HepG2 (cell line): ENCODE data around the gene HNRNPA0. TPM values are rescaled to one million over a fixed set of nuclear protein-coding genes. Genes with fewer than 3 reads are reported as not detected.

Experiments used
- ATAC-seq: fragments of 200-7000 bp; cut with Tn5 transposase; 3 replicates; pipeline ENCODE4 v1.9.1; 2020; ENCODE audit warnings: mild to moderate bottlenecking, moderate library complexity
- BruUV-seq: library from RNA; stranded (reverse); fragments of 400-500 nt; replicated peaks from 2 replicates; lab custom pipeline; 2021; lab: Mats Ljungman, UMichigan
- CTCF ChIA-PET: fragments of 300-600 bp; formaldehyde crosslinking; extraction: SDS; loops from one replicate; lab custom pipeline; 2021; ENCODE audit warnings: low total read pairs, inconsistent platforms, low intra/inter-chr PET ratio; lab: Yijun Ruan, JAX
- POLR2A ChIA-PET: fragments of 350-600 bp; sonication (Branson Sonifier 250); formaldehyde crosslinking; loops from one replicate; lab custom pipeline; 2020; ENCODE audit warnings: antibody characterized with exemption, inconsistent platforms; lab: Yijun Ruan, JAX
- DNase-seq: peaks from one replicate; pipeline ENCODE4 v3.0.0-alpha.2; 2015; ENCODE audit warnings: low spot score
- FAIRE-seq: peaks from 3 replicates; lab custom pipeline; 2011; peaks lifted over from hg19 to GRCh38; lab: Jason Lieb, UNC
- H2AFZ ChIP-seq: one replicate; pipeline ENCODE4 v1.6.1; 2011; ENCODE audit warnings: low read length, inconsistent platforms
- H3K27ac ChIP-seq: fragments of 300-600 bp; 3 replicates; pipeline ENCODE4 v1.8.0; 2011; ENCODE audit warnings: mixed run types, mild to moderate bottlenecking, mixed read lengths, low read length, inconsistent platforms; ENCODE audit not compliant: insufficient read depth; ENCODE audit errors: extremely low read length
- H3K27me3 ChIP-seq, 2 experiments: fragments of 200-600 bp in 1 of 2; 2 replicates in 1 of 2; 3 replicates in 1 of 2; pipeline versions ENCODE4 v1.6.0 to v1.8.0; 2011; ENCODE audit warnings: low read length in 2 of 2, mild to moderate bottlenecking in 2 of 2, moderate library complexity in 2 of 2, inconsistent platforms in 1 of 2; ENCODE audit not compliant: insufficient read depth in 2 of 2, control insufficient read depth in 1 of 2
- H3K36me3 ChIP-seq, 2 experiments: fragments of 200-600 bp in 1 of 2; replicated peaks in 1 of 2; 2 replicates in 1 of 2; 3 replicates in 1 of 2; pipeline versions ENCODE4 v1.5.1 to v1.8.0; 2011; ENCODE audit warnings: low read length in 2 of 2, inconsistent platforms in 1 of 2; ENCODE audit not compliant: insufficient read depth in 2 of 2, control insufficient read depth in 1 of 2
- H3K4me1 ChIP-seq: 2 replicates; pipeline ENCODE4 v1.5.1; 2012; ENCODE audit warnings: low read length, inconsistent platforms; ENCODE audit not compliant: insufficient read depth
- H3K4me2 ChIP-seq: 2 replicates; pipeline ENCODE4 v1.6.0; 2011; ENCODE audit warnings: low read depth, low read length, inconsistent platforms
- H3K4me3 ChIP-seq, 3 experiments: fragments of 200-600 bp in 1 of 3; sonication (generic), shearing (Covaris generic) in 1 of 3; replicated peaks in 1 of 3; 2 replicates each; pipeline ENCODE4 v1.5.1; 2011 to 2016; ENCODE audit warnings: low read length in 3 of 3, inconsistent platforms in 2 of 3, low read depth in 2 of 3, mild to moderate bottlenecking in 2 of 3, control low read depth in 1 of 3, mixed read lengths in 1 of 3; ENCODE audit not compliant: insufficient read depth in 1 of 3
- H3K79me2 ChIP-seq: one replicate; pipeline ENCODE4 v1.6.1; 2011; ENCODE audit warnings: low read length, inconsistent platforms; ENCODE audit not compliant: insufficient read depth
- H3K9ac ChIP-seq: 2 replicates; pipeline ENCODE4 v1.6.0; 2011; ENCODE audit warnings: mild to moderate bottlenecking, low read depth, low read length, inconsistent platforms; ENCODE audit not compliant: insufficient read depth
- H3K9me3 ChIP-seq: 2 replicates; pipeline ENCODE4 v1.5.1; 2012; ENCODE audit warnings: mild to moderate bottlenecking, low read length
- H4K20me1 ChIP-seq: 2 replicates; pipeline ENCODE4 v1.6.0; 2011; ENCODE audit warnings: inconsistent platforms, mild to moderate bottlenecking, low read length, moderate library complexity; ENCODE audit not compliant: insufficient read depth
- CREB1 ChIP-seq, 2 experiments: fragments of 450-650 bp in 1 of 2; IDR thresholded peaks; 2 replicates each; pipeline ENCODE4 v1.6.1; 2016 to 2017; ENCODE audit warnings: control low read depth in 1 of 2, mild to moderate bottlenecking in 1 of 2, missing compliant biosample characterization in 1 of 2, missing genetic modification characterization in 1 of 2
- ELF3 ChIP-seq: IDR thresholded peaks from 2 replicates; pipeline ENCODE4 v1.6.1; 2016; ENCODE audit warnings: missing genetic modification reagents, missing compliant biosample characterization
- FOSL2 ChIP-seq: sonication (generic); formaldehyde crosslinking; IDR thresholded peaks from 2 replicates; pipeline ENCODE4 v1.4.0; 2020; ENCODE audit warnings: missing genetic modification reagents
- HOXA3 ChIP-seq: sonication (generic); formaldehyde crosslinking; IDR thresholded peaks from 2 replicates; pipeline ENCODE4 v1.5.0; 2020; ENCODE audit warnings: missing genetic modification reagents
- NFATC3 ChIP-seq: sonication (generic); formaldehyde crosslinking; IDR thresholded peaks from 2 replicates; pipeline ENCODE4 v1.5.1; 2020; ENCODE audit warnings: mild to moderate bottlenecking, missing genetic modification reagents
- PAWR ChIP-seq: sonication (generic); formaldehyde crosslinking; IDR thresholded peaks from 2 replicates; pipeline ENCODE4 v1.4.0; 2020; ENCODE audit warnings: missing genetic modification reagents, mild to moderate bottlenecking, borderline replicate concordance
- SOX5 ChIP-seq: IDR thresholded peaks from 2 replicates; pipeline ENCODE4 v1.6.1; 2016; ENCODE audit warnings: borderline replicate concordance
- ZNF124 ChIP-seq: sonication (generic); formaldehyde crosslinking; IDR thresholded peaks from 2 replicates; pipeline ENCODE4 v1.4.0; 2020; ENCODE audit warnings: missing genetic modification reagents
- ZNF232 ChIP-seq: sonication (generic); formaldehyde crosslinking; IDR thresholded peaks from 2 replicates; pipeline ENCODE4 v1.4.0; 2020; ENCODE audit warnings: missing genetic modification reagents, borderline replicate concordance
- ZNF326 ChIP-seq: sonication (generic); formaldehyde crosslinking; IDR thresholded peaks from 2 replicates; pipeline ENCODE4 v1.4.0; 2020; ENCODE audit warnings: missing genetic modification reagents, borderline replicate concordance
- ZNF333 ChIP-seq: sonication (generic); formaldehyde crosslinking; IDR thresholded peaks from 2 replicates; pipeline ENCODE4 v1.4.0; 2020; ENCODE audit warnings: mild to moderate bottlenecking, missing genetic modification reagents, borderline replicate concordance
- ZNF549 ChIP-seq: sonication (generic); formaldehyde crosslinking; IDR thresholded peaks from 2 replicates; pipeline ENCODE4 v1.5.0; 2020; ENCODE audit warnings: missing genetic modification reagents
- WGBS: methylation state at CpG from one replicate; pipeline ENCODE4 v1.1.6; 2017; ENCODE audit warnings: low lambda C conversion rate; 5-methylcytosine and 5-hydroxymethylcytosine counted together
- in situ Hi-C: cut with HindIII; loops from 2 replicates; pipeline ENCODE4 v1.10.0; 2017; ENCODE audit warnings: low pct_unique_long_range_greater_than_20kb; ENCODE audit not compliant: extremely low pct_ligation_motif_present
- intact Hi-C: fragments of 100-400 bp; cut with micrococcal nuclease; formaldehyde crosslinking; loops from one replicate; pipeline ENCODE4 v1.10.0; 2022; ENCODE audit not compliant: unreplicated experiment
- polyA plus RNA-seq, 8 experiments: library from polyadenylated mRNA; depleted of rRNA in 3 of 8; stranded (reverse) in 7 of 8; unstranded in 1 of 8; fragments of >200 nt; fragmentation: Illumina TruSeq in 4 of 8; extraction: Trizol in 4 of 8; gene quantifications; 2 replicates each; pipeline versions ENCODE4 v1.2.1 to v1.2.3, GENCODE V29; 2011 to 2016; ENCODE audit warnings: low read depth in 4 of 8, missing spikeins in 1 of 8, mixed read lengths in 1 of 8; ENCODE audit not compliant: insufficient read depth in 1 of 8
- total RNA-seq, 5 experiments: library from RNA; depleted of rRNA; stranded (reverse); fragments of >200 nt; fragmentation: Illumina TruSeq; extraction: Trizol; gene quantifications; 2 replicates each; pipeline ENCODE4 v1.2.3, GENCODE V29; 2016; ENCODE audit warnings: low read depth in 1 of 5
- TF ChIP-seq, protein P1 (sequence below): sonication (generic); formaldehyde crosslinking; IDR thresholded peaks from 2 replicates; pipeline ENCODE4 v1.4.0; 2020; ENCODE audit warnings: missing genetic modification reagents
- TF ChIP-seq, protein P2 (sequence below): sonication (generic); formaldehyde crosslinking; IDR thresholded peaks from 2 replicates; pipeline ENCODE4 v1.5.1; 2020; ENCODE audit warnings: missing genetic modification reagents, mild to moderate bottlenecking, borderline replicate concordance
- TF ChIP-seq, protein P3 (sequence below): sonication (generic); formaldehyde crosslinking; IDR thresholded peaks from 2 replicates; pipeline ENCODE4 v1.5.0; 2020; ENCODE audit warnings: missing genetic modification reagents

HNRNPA0 gene
- total and polyA plus RNA-seq, 2 of the 13 experiments (the other 11 are each of a cell fraction or from before 2014, with no cell fraction given), result 9.0 to 12.9 TPM

DNA sequence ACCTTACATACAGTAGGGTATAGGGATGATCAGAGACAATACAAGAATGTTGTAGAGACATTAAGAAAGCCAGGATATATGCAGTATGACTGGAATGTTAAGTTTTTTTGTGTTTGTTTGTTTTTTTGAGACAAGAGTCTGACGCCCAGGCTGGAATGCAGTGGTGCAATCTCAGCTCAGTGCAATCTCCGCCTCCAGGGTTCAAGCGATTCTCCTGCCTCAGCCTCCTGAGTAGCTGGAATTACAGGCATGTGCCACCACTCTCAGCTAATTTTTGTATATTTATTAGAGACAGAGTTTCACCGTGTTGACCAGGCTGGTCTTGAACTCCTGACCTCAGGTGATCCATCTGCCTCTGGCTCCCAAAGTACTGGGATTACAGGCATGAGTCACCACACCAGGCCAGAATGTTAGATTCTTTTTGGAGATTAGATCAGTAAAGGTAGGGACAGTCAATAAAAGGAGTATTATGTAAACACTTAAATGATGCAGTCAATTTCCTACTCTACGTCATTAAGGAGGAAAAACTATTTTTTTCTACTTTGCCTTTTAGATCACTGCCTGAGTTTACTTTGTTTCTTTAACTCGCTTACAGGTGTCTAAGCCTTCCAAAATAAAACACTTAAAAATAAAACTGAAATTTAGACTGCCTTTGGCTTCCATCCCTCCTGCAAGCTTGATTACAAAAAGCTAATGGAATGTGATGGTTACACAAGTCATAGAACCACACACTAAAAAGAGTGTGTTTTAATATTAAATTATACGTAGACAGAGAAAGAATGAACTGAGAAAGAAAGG is 6.8 kb upstream of the HNRNPA0 start:
- 21% methylated on average over 7 of the region's 7 CpGs for WGBS
- peak; percentile 41 for DNase-seq

More for the DNA sequence above, 6.8 kb upstream of the HNRNPA0 start:
- Histone ChIP-seq H3K4me3 (no peak overlapping the region), H3K4me1 (peaks cover 25% of the 10 kb centered on the region), H3K79me2 (no peaks in the 10 kb centered on the region), H3K4me2 (no peak overlapping the region), H3K27ac (no peak overlapping the region), H4K20me1 (no peaks in the 10 kb centered on the region), H3K9ac (no peak overlapping the region), H3K9me3 (no peaks in the 10 kb centered on the region), H3K36me3 (no peaks in the 10 kb centered on the region), H2AFZ (no peak overlapping the region), H3K27me3 (peaks cover 1 to 8% of the 10 kb centered on the region in 2 experiments; a peak in 2 of 5 replicates)
- in situ Hi-C loops, result no loop called here
- no TSS peak for BruUV-seq
- intact Hi-C loops, result no loop called here
- TF ChIP-seq FOSL2, result peak; percentile 66
- TF ChIP-seq, protein P1, sequence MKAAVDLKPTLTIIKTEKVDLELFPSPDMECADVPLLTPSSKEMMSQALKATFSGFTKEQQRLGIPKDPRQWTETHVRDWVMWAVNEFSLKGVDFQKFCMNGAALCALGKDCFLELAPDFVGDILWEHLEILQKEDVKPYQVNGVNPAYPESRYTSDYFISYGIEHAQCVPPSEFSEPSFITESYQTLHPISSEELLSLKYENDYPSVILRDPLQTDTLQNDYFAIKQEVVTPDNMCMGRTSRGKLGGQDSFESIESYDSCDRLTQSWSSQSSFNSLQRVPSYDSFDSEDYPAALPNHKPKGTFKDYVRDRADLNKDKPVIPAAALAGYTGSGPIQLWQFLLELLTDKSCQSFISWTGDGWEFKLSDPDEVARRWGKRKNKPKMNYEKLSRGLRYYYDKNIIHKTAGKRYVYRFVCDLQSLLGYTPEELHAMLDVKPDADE (CRISPR knock-in tag), result no peak
- TF ChIP-seq PAWR (CRISPR knock-in tag), result no peak
- TF ChIP-seq, protein P2, sequence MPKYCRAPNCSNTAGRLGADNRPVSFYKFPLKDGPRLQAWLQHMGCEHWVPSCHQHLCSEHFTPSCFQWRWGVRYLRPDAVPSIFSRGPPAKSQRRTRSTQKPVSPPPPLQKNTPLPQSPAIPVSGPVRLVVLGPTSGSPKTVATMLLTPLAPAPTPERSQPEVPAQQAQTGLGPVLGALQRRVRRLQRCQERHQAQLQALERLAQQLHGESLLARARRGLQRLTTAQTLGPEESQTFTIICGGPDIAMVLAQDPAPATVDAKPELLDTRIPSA (CRISPR knock-in tag), result no peak
- no peak for TF ChIP-seq ZNF232 (CRISPR knock-in tag)
- no peak for TF ChIP-seq ZNF333 (CRISPR knock-in tag)
- no peak for TF ChIP-seq SOX5 (CRISPR knock-in tag)
- no peak for TF ChIP-seq HOXA3 (CRISPR knock-in tag)
- TF ChIP-seq CREB1 (IDR thresholded peaks at IDR 0.05), result peak; percentile 58; the same call in 1 of the 2 replicates
- TF ChIP-seq CREB1 (CRISPR knock-in tag; IDR thresholded peaks at IDR 0.05), result no peak
- no peak for TF ChIP-seq ZNF326 (CRISPR knock-in tag)
- no peak for TF ChIP-seq ZNF549 (CRISPR knock-in tag)
- TF ChIP-seq ZNF124, result no peak
- TF ChIP-seq NFATC3 (CRISPR knock-in tag), result no peak
- no peak for TF ChIP-seq ELF3 (CRISPR knock-in tag)
- TF ChIP-seq, protein P3, sequence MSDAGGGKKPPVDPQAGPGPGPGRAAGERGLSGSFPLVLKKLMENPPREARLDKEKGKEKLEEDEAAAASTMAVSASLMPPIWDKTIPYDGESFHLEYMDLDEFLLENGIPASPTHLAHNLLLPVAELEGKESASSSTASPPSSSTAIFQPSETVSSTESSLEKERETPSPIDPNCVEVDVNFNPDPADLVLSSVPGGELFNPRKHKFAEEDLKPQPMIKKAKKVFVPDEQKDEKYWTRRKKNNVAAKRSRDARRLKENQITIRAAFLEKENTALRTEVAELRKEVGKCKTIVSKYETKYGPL (CRISPR knock-in tag), result no peak
- POLR2A ChIA-PET, result no interaction called here
- CTCF ChIA-PET, result no interaction called here
- ATAC-seq, result peak; percentile 66
- FAIRE-seq, result no peak
